HS-5 (cell line): ENCODE measurements around the gene MAN2B2.

Experiments used
- DNase-seq: peaks from one replicate; pipeline ENCODE4 v3.0.0-alpha.2; 2012; ENCODE audit warnings: low read depth

Gene MAN2B2

DNA sequence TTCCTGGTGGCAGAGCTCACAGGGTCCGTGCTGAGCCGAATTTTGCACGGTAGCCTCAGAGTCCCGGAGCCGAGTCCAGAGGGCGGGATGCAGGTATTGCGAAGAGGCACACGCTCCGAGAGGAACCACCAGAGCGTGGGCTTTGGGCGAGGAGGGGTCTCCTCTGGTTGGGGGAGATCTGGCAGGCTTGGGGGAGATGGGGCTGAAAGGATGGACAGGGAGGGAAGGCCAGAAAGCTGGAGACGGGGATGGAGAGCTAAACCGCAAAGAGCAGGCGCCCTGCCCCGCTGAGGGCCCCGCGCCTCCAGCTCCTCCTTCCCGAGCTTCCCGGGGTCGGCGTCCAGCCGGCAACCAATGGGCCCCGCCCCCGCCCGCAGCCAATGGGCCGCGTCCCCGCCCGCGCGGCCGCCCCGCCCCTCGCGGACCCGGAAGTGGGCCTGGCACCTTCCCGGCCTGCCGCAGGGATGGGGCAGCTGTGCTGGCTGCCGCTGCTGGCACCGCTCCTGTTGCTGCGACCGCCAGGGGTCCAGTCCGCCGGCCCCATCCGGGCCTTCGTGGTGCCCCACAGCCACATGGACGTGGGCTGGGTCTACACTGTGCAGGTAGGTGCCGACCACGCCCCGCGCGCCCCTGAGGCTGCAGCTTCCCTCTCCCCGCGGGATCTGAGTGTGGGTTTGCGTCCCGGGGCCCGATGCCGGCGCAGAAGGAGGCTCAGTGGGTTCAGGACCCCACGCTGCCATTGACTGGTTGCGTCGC lies at the start of gene MAN2B2:
TSS of gene MAN2B2 (plus strand) at position 443 of the 756 bp plus-strand sequence. CDS start at position 465, 22 bp downstream.
- peak; percentile 45 for DNase-seq

DNA sequence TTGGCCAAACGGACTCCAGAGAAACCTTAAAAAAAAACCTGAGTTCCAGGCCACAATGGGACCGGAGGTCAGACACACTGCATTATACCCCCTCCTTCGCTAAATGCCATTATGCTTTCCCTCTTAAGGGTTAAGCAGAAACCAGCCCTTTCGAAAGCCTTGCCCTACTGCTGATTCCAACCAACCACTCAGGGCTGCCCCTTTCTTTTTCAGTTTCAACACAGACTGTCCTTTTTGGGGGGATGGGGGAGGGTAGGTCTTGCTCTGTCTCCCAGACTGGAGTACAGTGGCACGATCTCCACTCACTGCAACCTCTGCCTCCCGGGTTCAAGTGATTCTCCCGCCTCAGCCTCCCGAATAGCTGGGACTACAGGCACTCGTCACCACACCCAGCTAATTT lies 49.5 kb upstream of the MAN2B2 start:
- DNase-seq, result no peak

DNA sequence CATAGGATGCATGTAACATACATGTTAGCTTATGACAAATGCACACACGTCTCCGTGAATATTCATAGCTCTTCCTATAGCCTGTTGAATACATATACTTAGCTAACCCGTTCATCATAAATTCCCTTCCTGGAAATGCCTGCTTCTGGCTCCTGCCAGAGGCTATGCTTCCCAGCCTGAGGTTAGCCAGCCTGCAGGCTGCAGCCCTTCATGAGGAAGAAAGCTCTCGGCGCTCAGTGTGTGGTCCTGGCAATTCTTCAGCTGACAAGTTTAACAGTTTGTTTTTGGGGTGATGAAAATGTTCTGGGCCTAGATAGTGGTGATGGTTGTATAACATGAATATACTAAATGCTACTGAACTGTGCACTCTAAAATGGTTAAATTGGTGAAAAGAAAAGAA lies 48.8 kb upstream of the MAN2B2 start:
- no peak for DNase-seq

DNA sequence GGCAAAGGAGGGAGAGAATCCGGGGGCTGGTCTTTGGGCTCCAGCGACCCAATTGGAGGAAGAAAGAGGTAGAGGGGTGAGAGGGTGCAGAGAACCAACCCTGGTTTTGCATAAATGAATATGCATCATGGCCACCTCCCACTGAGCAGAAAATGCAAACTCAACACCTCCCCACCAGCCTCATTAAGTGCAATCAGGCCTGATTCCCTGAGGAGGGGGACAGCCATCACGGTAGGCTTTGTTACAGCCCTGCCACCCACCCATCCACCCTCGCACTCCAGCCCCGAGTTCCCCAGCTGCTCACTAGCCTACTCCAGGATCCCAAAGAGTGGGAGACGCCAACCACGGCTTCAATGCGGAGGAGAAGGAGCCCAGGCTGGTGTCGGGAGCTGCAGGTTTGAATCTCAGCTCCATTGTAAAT lies 48.3 kb upstream of the MAN2B2 start:
- DNase-seq, result no peak

DNA sequence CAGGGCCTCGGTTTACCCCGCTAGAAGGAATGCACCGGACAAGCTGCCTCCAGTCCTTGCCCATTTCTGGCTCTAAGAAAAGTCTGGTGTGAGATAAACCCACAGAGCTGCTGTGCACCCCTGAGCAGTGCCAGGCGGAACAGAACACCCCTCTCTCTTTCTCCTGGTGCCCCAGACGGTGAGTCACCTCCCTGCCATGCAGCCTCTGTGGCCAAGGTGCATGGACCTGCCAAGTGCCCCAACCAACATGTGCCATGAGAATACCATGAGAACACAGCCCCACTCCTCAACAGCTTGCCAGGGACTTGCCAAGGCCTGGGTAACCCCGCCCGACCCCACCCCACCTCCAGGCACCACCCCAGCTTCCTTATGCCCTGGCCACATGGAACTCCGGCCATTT lies 47.7 kb upstream of the MAN2B2 start:
- DNase-seq, result no peak

DNA sequence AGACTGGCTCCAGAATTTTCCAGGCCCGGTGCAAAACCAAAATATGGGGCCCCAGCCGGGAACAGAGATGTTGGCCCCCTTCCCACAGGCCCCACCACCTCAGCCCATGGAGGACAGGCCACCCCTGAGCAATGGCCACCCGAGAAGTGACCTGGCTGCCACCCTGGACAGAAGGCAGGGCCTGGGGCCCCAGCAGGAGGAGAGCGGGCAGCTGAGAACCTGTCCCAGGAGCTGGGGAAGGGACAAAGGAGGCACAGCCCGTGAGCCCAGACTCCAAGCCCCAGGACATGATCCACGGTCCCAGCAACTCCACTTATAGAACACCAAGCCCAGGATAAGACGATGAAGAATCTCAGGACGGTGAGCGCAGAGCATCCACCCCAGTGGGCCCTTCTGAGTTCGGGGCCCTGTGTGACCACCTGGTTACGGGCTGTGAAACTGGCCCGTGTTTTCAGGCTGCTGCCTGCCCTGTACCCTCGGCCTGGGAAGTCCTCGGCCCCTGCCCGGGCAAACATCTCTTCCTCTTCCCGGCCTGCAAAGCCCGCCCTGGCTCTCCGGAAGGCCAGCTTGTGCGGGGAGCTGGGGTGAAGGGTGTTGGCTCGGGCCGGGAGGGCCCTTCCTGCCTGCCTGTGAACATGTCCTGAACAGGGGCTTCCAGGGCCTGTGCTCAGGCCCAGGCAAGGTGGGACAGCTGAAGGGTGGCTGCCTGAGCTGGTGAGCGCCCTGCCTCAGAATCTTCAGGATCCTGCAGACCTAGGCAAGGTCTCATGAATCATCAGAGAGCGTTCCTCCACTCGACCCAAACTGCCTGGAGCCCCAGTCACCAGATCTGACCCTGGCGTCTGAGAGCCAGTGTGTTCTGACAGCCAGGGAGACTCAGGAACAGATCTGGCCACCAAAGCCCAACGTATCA lies 47.0 kb upstream of the MAN2B2 start:
- DNase-seq, result no peak

DNA sequence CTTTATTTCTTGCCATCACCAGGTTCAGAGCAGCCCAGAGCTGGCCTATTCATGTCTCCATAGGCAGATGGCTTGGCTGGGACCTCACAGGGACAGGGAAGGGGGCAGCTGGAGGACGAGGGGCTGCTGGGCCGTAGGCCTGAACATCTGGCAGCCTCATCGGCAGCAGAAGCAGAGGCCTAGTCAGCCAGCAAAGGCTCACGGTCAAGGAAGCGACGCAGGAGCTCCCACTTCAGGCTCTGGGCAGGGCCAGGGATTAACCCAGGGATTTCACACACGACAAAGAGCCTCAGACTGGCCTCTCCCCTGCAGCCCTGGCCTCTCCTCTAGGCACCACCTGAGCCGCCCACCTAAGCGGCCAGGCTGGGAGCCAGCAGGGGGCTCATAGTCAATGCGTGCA lies 46.0 kb upstream of the MAN2B2 start:
- DNase-seq, result no peak

DNA sequence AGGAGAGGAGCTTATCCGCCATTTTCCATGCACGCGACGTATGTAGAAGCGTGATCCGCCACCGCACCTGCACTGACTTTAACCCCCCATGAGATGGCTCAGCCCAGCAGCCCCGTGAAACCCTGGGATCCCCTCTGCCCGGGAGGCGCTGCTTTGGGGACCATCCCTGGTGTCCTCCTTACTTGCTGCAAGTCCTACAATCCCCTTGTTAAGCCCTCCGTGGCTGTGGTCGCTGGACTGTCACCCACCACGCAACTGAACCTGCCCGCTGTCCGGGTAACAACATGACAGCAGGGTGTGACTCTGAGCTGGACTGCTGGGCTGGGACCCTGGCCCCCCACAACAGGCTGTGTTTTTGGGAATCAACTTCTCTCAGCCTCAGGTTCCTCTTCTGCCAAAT lies 44.7 kb upstream of the MAN2B2 start:
- no peak for DNase-seq

DNA sequence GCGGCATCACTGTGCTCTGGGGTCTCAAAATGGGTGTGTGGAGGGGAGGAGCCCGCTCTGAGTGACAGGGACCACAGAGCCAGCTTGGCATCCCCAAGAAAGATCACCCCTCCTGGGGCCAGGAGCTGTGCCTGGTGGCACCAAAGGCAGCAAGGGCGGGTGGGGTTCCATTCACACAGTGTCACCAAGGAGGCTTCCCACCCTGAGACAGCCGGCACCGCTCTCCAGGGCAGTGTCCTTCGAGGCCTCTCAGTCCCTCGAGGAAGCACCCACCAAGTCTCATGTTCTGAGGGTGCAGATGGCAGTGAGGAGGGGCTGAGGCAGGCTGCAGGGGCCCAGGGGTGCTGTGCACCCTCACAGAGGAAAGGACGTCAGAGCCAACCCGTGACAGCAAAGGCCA lies 44.0 kb upstream of the MAN2B2 start:
- DNase-seq, result no peak

DNA sequence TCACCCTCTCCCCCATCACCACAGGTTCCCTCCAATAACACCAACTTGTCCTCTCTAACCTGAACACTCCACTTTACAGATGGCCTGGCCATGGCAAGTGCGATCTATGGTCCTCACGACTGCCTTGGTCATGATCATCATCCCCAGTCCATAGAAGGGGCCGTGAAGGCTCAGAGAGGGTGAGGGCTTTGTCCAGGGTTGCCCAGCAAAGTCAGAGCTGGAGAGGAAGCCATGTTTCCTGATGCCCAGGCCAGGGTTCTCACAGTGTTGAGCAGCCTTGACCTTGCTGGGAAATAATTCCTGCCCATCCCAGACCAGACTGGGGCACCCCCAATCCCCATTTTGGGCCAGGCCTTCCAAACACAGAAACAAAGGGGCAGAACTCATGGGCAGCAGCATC lies 42.9 kb upstream of the MAN2B2 start:
- DNase-seq, result no peak

DNA sequence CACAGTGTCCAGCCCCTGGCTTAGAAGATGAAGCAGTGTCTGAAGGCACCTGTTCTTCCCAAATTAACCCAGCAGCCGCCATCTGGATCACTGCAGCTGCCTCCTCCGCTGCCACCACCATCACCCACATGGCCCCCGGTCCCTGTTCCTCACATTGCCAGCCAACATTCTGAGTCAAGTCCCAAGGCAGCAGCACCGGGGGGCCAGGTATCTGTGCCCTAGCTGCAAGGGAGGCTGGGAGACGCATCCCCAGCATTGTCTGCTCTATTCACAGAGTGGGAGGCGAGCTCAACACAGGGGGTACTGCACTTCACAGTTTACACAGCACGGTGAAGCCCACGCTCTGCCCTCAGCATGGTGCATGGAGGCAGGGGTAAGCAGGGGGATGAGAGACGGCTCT lies 42.3 kb upstream of the MAN2B2 start:
- no peak for DNase-seq

DNA sequence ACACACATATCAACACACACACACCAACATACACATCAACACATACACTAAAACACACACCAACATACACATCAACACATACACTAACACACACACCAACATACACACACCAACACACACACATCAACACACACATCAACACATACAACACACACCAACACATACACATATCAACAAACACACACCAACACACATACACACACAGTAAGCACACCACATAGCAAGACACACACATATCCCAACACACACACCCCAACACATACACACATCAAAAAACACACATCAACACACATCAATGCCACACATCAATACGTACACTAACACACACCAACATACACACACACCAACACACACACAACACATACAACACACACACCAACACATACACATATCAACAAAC lies 40.9 kb upstream of the MAN2B2 start:
- DNase-seq, result no peak

DNA sequence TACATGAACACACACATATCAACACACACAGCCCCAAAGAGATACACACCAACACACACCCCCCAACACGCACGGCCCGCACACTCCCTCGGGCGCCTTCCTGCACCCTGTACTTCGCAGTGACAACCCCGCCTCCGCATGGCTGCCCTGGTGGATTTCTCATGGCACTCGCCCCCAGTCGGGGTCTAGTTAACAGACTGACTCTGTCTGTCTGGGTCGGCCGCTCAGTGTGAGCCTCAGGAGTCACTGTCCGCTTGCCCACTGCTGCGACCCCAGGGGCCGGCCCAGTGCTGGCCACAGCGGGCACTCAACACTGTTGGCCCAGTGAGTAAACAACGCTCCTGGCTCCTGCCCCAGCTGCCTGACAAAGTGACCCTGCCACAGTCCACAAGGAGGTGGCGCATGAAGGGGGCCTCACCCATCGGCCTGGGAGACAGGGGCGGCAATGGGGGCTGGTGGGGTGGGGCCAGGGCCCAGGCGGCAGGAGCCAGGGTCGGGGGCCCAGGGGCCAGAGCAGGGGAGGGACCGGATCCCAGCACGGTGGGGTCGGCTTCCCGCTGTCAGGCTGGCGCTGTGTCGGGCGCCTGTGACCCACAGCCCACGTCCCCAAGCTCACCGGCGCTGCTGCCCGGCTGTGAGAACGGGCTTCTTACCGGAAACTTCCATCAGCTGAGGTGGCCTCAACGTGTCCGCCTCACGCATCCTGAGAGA lies 40.2 kb upstream of the MAN2B2 start:
- DNase-seq, result no peak

DNA sequence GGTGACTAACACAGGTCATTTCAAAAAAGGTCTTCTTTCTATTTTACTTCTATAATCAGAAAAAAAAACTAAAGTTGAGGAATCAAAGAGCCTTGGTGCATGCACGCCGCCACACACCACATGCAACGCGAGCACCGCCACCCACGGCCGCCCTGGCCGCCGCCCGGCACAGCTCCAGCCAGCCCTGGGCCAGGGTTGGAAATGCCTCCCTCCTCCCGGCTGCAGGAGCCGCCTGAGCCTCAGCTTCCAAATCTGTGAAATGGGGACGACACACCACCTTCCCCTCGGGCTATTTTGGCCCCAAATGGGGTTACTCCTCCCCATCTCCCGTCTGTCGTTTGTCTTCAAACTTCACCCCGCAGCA lies 39.7 kb upstream of the MAN2B2 start:
- DNase-seq, result no peak

DNA sequence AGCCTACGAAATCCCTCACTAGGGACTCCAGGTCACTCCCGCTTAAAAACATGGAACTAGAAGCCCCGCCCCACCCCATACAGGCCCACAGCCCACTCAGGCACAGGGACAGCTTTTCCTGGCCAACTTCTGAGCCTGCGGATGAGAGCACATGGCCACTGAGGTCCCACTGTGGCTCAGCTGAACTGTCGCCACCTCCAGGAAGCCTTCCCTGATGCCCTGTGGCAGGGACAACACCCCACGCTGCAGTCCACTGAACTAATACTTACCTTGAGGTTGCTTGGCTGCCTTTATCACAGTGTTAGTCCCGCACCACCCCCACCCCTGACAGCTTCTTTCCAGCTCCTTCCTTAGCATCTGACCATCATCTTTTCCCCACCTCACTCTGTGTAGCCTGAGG lies 39.3 kb upstream of the MAN2B2 start:
- no peak for DNase-seq

DNA sequence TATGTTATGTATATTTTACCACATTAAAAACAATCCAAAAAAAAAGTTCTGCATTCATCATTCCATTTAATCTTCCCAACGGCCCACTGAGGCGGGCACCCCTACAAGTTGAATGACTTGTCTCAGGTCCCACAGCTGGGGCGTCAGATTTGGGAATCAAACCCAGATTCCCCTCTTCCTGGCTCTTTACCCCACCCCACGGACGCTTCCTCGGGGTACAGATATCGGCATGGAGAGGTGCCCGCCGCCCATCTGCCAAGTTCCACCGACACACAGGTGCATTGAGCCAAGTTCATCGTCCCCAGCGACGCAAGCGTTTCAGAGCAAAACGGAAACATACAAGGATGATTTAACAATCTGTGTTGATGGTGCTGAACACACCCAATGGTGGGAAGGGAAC lies 36.9 kb upstream of the MAN2B2 start:
- no peak for DNase-seq

DNA sequence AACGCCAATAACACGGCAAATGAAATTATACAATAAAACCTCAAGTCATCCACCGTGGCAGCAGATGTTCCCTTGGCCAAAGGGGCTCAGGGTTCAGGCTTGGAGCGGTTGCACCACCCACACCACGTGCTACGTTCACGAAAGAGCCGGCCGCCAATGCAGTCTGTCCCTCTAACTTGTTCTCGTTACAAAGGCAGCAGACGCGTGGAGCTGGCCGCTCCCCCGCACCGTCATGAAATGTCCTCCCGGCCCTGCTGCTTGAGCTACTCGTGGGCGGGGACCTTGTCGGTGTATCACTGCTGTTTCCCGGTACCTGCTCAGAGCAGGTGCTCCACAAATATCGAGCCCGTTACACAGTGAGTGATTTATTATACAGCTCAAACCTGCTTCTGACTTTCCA lies 36.4 kb upstream of the MAN2B2 start:
- DNase-seq, result no peak

DNA sequence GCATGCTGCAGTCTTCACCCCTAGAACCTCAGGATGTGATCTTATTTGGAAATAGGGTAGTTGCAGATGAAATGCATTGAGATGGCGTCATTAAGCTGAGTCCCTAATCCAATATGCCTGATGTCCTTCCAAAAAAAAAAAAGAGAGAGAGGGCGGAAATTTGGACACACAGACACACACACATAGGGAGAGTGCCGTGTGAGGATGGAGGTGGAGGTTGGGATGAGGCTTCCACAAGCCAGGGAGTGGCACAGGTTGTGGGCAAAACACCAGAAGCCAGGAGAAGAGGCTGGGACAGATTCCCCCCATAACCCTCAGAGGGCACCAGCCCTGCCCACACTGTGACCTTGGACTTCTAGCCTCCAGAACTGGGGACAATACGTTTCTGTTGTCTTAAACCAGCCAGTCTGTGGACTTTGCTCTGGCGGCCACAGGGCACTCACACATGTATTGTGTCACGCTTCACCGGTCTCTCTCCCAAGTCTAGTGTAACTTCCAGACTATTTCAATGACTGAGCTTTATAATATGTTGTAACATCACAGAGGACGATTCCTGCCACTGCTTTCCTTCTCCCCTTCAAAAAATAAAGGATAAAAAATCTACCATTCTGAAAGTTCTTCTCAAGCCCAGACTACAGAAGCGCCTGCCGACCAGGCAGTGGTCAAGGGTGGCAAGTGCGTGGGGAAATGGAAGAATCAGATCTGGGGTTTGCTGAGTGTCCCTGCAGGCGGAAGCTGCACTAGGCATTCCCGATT lies 35.8 kb upstream of the MAN2B2 start:
- DNase-seq, result no peak

DNA sequence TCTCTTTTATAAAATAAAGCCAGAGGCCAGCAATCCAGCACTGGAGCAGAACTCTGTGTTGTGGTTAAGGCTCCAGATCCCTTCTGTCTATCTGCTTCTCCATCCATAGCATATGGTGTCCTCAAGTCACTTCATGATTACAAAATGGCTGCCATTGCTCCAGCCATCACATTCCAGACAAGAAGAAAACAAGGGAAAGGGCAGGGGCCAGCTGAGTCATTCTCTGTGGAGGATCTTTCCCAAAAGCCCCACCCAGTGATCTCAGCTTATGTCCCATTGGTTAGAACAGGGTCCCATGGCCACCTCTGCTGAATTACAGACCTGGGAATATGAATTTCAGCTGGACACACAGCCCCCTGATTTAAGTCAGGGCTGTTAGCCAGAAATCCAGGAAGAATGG lies 34.1 kb upstream of the MAN2B2 start:
- DNase-seq, result no peak

DNA sequence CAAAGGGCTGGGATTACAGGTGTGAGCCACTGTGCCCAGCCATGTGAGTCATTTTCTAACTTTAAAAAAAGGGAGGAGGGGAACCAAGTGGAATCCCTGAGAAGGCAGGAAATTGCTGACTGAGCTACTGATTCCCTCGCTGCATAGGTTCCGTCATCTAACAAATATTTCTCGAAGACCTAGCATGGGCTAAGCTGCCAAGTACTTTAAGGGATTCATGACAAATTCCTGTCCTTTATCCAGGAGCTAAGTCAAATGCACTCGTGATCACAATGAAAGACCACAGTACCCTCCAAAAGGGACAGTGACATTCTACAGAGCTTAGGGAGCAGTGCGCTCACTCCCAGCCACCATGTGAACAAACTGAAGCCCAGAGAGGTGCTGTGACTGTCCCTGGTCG lies 33.2 kb upstream of the MAN2B2 start:
- no peak for DNase-seq

DNA sequence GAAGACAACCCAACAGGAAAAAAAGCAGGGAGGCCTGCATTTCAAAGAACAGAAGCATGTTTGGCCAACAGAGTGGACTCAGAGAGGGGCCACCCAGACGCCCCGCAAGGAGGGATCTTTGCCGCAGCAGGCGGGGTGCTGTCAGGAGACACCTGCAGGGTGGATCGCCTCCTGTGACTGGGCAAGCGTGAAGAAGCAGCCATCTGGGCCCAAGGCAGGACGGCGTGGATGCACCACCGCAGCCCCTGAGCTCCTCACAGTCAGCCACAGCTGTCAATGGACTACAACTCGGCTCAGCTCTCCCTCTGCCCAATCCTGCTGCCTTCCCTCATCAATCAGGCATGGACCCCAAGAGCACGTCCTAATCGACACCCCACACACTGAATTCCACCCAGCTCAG lies 32.0 kb upstream of the MAN2B2 start:
- DNase-seq, result no peak

DNA sequence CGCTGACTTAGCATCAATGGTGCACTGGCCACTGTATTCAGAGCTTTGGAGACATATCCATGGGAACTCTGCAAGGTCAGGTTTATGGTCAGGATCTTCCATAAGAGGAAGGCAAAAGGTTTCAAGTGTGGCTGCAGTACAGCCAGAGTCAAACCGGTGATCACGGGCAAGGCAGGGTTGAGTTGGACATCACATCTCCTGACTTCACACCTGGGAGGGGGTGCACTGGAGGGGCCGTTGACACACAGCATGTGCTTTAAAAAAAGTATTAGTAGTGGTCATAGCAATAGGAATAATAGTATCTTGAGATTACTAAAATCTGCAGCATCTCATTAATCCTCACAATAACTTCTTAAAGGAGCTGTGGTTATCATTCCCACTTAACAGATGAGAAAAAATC lies 28.9 kb upstream of the MAN2B2 start:
- DNase-seq, result no peak
